HG03064 (cell line): Measurements from ENCODE around the gene GAL3ST1.

Experiments used
- ATAC-seq: cut with Tn5 transposase; IDR thresholded peaks from one replicate; pipeline ENCODE4 v1.9.1; 2021; ENCODE audit warnings: low read depth; ENCODE audit not compliant: unreplicated experiment

Gene GAL3ST1

DNA sequence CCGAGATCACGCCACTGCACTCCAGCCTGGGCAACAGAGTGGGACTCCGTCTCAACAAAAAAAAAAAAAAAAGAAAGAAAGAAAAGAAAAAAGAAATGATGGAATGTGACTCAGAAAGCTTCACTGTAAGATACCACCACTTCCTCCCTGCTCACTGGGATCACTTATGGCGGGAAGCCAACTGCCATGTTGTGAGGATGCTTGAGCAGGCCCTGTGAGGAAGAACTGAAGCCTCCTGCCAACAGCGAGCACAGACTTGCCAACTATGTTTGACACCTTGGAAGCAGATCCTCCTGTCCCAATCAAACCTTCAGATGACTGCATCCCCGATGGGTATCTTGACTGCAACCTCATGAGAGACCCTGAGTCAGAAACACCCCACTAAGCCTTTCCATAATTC is 36.2 kb downstream of the GAL3ST1 start:
- no peak for ATAC-seq

- no peak for ATAC-seq
Measured at GRCh38 chr22:30537083-30537731, 37.3 kb downstream of the GAL3ST1 start.

DNA sequence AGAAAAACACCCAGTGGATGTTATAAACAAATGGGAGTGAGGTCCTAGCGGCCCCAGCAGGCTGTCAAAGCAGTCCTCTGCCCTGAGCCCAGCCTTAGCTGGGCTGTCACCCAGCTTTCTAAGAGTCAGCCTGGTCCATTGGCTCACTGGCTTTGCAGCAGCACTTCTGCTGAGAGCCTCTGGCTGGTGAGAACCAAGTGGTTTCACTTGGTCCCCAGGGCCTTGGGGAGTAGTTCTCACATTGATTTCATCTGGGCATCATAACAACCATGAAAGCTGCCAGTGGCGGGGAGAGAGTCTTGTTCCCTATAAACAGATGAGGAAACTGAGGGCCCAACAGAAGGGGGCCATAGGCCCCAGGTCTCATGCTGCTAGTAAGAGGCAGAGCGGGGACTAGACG is 39.3 kb downstream of the GAL3ST1 start:
- no peak for ATAC-seq

DNA sequence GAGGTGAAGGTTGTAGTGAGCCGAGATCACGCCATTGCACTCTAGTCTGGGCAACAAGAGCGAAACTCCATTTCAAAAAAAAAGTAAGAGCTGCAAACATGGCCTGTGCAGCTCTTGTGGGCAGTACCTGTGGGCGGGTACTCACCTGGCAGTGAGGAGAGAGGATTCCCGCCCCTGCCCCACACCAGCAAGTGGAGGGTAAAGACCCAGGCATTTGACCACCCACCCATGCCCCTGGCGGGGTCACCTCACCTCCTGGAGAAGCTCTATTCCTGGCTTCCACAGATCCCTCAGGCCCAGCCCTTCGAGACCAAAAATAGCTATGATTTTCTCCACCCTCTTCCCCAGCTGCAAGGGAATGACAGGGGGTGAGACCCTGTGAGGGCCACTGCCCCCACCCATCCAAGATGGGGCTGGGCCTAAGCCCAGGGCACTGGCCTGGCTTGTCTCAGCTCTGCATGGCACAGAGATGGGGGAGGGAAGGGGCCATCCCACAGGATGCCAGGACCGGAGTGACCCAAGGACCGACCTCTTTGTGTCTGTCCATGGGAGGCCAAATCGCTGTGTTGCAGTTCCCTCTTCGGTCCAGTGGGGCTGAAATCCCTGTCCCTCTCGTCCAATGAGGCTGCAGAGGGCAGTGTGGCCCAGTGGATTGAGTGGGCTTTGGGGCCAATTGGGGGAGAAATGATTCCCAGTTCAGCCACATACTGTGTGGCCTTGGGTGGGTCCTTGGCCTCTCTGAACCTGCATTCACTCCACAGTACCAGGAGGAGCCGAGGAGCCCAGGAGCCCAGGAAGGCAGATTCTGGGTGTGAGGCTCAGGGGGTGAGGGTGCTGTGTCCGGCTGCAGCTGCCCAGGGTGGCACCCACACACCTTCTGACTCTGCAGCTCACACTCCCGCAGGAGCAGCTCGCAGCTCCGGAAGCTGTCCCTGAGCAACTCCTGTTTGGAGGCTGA is 42.5 kb downstream of the GAL3ST1 start:
- ATAC-seq = no peak

GRCh38 chr22:30526656-30527055 is 47.8 kb downstream of the GAL3ST1 start:
- ATAC-seq = no peak

DNA sequence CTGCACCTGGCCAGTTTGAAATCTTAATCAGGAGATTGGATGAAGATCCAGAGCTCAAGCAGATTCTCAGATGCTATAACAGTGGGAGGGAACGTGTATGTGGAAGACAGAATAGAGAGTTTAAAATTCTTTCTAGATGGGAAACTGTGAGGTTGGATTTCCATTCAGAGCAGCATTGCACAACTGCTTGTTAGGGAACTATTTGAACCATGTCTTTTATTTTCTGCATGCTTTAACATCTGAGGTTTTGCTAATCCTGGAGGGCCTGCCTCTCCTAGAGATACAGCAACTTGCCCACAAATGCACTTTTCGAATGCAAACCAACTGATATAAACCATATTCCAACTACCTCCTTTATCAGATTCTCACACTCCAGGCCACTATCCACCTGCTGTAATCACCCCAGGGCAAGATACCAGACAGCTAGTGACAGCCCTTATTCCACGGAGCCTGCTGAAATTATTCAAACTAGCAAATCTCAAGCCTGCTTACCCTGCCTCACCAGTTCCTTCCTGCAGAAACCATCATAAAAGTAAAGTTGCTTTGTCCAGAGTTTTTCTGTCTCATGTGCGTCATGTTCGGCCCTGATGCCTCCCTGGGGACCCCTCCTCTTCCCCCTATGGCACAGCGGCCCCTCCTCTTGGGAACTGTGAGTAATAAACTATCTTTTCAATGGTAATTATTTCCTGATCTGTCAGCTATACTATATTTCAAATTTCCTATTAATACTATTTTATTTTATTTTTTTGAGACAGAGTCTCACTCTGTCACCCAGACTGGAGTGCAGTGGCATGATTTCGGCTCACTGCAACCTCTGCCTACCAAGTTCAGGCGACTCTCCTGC is 50.6 kb downstream of the GAL3ST1 start:
- ATAC-seq = no peak

GRCh38 chr22:30521368-30522156 is 52.9 kb downstream of the GAL3ST1 start:
- no peak for ATAC-seq

DNA sequence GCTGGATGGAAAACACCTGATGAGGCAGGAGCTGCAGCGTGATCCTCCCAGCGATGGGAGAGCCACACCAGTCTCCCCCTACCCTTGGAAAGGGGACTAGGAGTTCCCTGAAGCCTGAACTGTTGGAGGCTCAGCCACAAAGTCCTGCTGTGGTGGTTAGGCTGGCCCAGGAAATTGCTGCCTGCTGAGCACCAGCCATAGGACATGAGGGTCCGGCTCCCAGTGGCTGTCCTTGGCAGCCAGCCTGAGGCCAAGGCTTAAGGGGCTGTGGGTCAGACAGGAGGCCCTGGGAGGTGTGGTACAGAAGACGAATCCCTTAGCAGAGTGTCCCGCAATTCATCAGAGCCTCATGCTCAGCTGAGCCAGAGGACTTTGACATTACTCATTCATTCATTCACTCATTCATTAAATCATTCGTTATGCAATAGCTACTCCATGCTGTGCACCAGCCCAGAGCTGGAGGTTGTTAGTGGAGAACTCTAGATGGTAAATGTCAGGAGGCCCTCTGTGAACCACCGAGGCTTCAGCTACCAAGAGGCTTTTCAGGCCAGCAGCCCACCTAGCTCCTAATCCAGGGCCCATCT is 54.5 kb downstream of the GAL3ST1 start:
- no peak for ATAC-seq

DNA sequence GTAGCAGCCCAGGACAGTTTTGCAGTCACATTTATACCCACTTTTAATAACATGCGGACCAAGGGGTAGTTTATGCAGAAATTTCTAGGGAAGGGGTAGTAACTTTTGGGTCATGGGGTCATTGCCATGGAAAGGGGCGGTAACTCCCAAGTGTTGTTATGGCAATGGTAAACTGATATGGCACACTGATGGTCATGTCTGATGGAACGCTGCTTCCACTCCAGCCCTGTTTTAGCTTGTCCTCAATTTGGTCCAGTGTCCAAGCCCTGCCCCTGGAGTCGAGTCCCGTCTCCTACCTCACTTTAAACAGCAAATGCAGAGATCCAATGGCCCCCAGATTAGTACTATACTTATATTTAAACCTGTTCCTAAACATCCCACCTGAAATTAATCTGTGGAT is 57.7 kb downstream of the GAL3ST1 start:
- no peak for ATAC-seq

DNA sequence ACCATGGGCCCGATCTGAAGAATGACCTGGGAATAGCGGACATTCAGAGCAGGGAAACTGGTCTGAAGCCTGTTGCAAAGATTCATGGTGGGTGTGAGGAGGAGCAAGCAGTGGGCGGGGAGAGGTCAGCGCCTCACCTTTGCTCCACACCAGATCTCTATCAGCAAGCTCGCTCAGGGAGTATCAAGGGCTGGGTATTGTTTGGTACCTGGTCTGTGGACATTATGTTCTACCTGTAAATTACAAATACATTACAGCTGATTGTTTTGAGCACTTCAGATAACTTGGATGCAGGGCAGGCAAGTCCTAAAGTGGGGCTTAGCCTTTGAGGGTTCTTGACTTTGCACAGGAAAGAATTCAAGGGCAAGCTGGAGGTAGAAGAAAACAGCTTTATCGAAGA is 58.2 kb downstream of the GAL3ST1 start:
- no peak for ATAC-seq

DNA sequence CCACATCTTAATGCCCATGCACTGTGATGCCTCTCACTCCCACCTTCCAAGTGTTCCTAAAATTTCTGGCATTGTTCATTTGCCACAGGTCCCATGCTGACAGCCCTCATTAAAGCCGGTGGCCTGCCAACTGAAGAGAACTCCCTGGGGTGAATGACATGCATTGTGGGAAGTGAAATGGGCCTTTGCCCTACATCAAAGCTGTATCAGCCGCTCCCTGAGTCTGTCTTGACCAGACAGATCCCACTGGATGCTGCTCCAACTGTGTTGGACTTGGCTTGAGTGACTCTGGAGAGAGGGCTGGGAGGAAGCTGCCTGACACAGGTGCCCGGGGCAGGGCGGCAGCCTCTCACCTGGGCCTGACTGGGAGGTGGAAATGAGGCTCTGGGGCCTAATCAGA is 60.2 kb downstream of the GAL3ST1 start:
- no peak for ATAC-seq

GRCh38 chr22:30513462-30513861 is 61.0 kb downstream of the GAL3ST1 start:
- no peak for ATAC-seq

DNA sequence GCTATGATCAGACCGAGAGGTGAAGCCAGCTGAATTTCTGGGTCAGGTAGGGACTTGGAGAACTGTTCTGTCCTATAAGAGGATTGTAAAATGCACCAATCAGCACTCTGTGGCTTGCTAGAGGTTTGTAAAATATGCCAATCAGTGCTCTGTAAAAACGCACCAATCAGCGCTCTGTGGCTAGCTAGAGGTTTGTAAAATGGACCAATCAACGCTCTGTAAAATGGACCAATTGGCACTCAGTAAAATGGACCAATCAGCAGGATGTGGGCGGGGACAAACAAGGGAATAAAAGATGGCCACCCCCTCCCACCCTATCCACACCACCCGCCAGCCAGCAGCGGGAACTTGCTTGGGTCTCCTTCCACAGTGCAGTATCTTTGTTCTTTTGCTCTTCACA is 62.6 kb downstream of the GAL3ST1 start:
- ATAC-seq = no peak

DNA sequence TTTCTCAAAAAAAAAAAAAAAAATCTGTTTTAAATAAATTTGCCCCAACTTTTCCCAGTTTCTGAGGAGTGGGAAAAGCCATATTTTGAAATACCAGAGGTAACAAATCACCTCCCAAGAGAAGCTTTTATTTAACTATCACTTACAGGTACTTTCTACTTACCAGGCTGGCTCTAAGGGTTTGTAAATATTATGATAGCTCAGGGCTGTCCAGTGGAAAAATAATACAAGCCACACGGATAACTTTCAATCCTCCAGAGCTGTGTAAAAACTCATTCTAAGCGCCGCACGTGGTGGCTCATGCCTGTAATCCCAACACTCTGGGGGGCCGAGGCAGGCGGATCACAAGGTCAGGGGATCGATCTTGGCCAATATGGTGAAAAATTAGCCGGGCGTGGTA is 63.4 kb downstream of the GAL3ST1 start:
- ATAC-seq = no peak

- no peak for ATAC-seq
Measured at GRCh38 chr22:30508216-30508615, 66.2 kb downstream of the GAL3ST1 start.

DNA sequence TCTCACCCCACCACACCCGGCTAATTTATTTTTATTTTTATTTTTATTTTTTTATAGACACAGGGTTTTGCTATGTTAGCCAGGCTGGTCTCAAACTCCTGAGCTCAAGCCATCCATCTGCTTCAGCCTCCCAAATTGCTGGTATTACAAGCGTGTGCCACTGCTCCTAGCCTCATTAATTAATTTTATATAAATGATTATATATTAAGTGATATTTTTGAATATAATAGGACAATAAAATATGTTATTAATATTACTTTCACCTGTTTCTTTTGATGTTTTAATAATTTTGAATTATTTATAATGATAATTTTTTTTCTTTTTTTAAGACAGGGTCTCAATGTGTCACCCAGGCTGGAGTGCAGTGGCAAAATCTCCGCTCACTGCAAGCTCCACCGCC is 66.8 kb downstream of the GAL3ST1 start:
- ATAC-seq = no peak

DNA sequence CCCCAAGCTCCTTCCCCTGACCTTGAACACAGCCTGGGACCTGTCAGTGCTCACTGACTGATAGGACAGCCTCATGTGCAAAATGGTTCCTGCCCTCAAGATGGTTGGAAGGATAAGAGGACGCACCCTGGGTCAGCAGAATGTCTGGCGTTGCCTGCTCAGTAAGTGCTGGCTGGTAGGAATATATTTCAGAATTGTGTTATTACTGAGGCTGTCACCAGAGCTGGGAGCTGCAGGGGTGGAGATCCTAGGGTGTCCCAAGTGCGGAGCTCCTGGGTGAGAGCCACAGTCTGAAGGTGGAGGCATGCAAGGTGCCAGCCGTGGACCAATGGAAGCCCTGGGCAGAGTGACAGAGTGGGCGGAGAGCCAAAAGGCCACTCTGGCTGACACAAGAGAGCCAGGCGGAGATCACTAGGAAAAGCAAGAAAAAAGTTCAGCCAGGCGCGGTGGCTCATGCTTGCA is 67.9 kb downstream of the GAL3ST1 start:
- ATAC-seq = no peak
